IPS-18a (cell line): ENCODE results near the gene PSMD6.

Experiments
- H3K27ac ChIP-seq: one replicate; pipeline ENCODE4 v1.5.1; 2013; ENCODE audit warnings: low read length
- H3K27me3 ChIP-seq: one replicate; pipeline ENCODE4 v1.6.1; 2013; ENCODE audit warnings: mild to moderate bottlenecking, low read length; ENCODE audit not compliant: control insufficient read depth, insufficient read depth
- H3K36me3 ChIP-seq: one replicate; pipeline ENCODE4 v1.6.1; 2013; ENCODE audit warnings: low read depth, low read length; ENCODE audit not compliant: control insufficient read depth
- H3K4me1 ChIP-seq: one replicate; pipeline ENCODE4 v1.6.1; 2013; ENCODE audit warnings: low read depth, low read length; ENCODE audit not compliant: control insufficient read depth
- H3K4me3 ChIP-seq: one replicate; pipeline ENCODE4 v1.5.1; 2013; ENCODE audit warnings: low read length
- H3K9ac ChIP-seq: one replicate; pipeline ENCODE4 v1.6.1; 2013; ENCODE audit warnings: mild to moderate bottlenecking, low read length, moderate library complexity
- H3K9me3 ChIP-seq: one replicate; pipeline ENCODE4 v1.6.1; 2013; ENCODE audit warnings: low read depth, low read length; ENCODE audit not compliant: control insufficient read depth

The PSMD6 gene

GRCh38 chr3:64056606-64057180 is 33.4 kb upstream of the PSMD6 start:
- Histone ChIP-seq H3K4me1 (peaks cover 5% of the 10 kb centered on the region), H3K4me3 (no peak overlapping the region), H3K27ac (no peak overlapping the region), H3K27me3 (no peaks in the 10 kb centered on the region), H3K9me3 (no peaks in the 10 kb centered on the region), H3K9ac (no peak overlapping the region), H3K36me3 (no peaks in the 10 kb centered on the region)

GRCh38 chr3:64055076-64055475 is 31.8 kb upstream of the PSMD6 start:
- H3K36me3 ChIP-seq: no peaks in the 10 kb centered on the region
- no peak overlapping the region for H3K9ac ChIP-seq
- H3K4me1 ChIP-seq: peaks cover 6% of the 10 kb centered on the region
- H3K4me3 ChIP-seq: no peak overlapping the region
- H3K27me3 ChIP-seq: no peaks in the 10 kb centered on the region
- H3K9me3 ChIP-seq: no peaks in the 10 kb centered on the region
- H3K27ac ChIP-seq: no peak overlapping the region

GRCh38 chr3:64054488-64054887 is 31.2 kb upstream of the PSMD6 start:
- H3K27me3 ChIP-seq: no peaks in the 10 kb centered on the region
- no peaks in the 10 kb centered on the region for H3K36me3 ChIP-seq
- no peak overlapping the region for H3K9ac ChIP-seq
- no peak overlapping the region for H3K4me3 ChIP-seq
- H3K27ac ChIP-seq: no peak overlapping the region
- peaks cover 12% of the 10 kb centered on the region for H3K4me1 ChIP-seq
- no peaks in the 10 kb centered on the region for H3K9me3 ChIP-seq

- Histone ChIP-seq H3K9me3 (no peaks in the 10 kb centered on the region), H3K4me3 (no peak overlapping the region), H3K27me3 (no peaks in the 10 kb centered on the region), H3K9ac (no peak overlapping the region), H3K4me1 (peaks cover 21% of the 10 kb centered on the region), H3K36me3 (no peaks in the 10 kb centered on the region), H3K27ac (no peak overlapping the region)
These were observed 30.3 kb upstream of the PSMD6 start for GRCh38 chr3:64053581-64053980.

GRCh38 chr3:64053117-64053516 is 29.8 kb upstream of the PSMD6 start:
- Histone ChIP-seq H3K4me3 (no peak overlapping the region), H3K9ac (no peak overlapping the region), H3K27me3 (no peaks in the 10 kb centered on the region), H3K4me1 (peaks cover 26% of the 10 kb centered on the region), H3K36me3 (no peaks in the 10 kb centered on the region), H3K9me3 (no peaks in the 10 kb centered on the region), H3K27ac (no peak overlapping the region)

- no peak overlapping the region for H3K9ac ChIP-seq
- no peaks in the 10 kb centered on the region for H3K27me3 ChIP-seq
- no peak overlapping the region for H3K27ac ChIP-seq
- peaks cover 31% of the 10 kb centered on the region for H3K4me1 ChIP-seq
- no peaks in the 10 kb centered on the region for H3K36me3 ChIP-seq
- H3K4me3 ChIP-seq: no peak overlapping the region
- H3K9me3 ChIP-seq: no peaks in the 10 kb centered on the region
These were observed 26.5 kb upstream of the PSMD6 start for GRCh38 chr3:64049832-64050231.

- Histone ChIP-seq H3K4me3 (no peak overlapping the region), H3K9me3 (no peaks in the 10 kb centered on the region), H3K36me3 (no peaks in the 10 kb centered on the region), H3K4me1 (peaks cover 31% of the 10 kb centered on the region), H3K9ac (no peak overlapping the region), H3K27me3 (no peaks in the 10 kb centered on the region), H3K27ac (no peak overlapping the region)
These were observed 25.8 kb upstream of the PSMD6 start for GRCh38 chr3:64049136-64049535.

GRCh38 chr3:64048631-64049061 is 25.4 kb upstream of the PSMD6 start:
- no peak overlapping the region for H3K27ac ChIP-seq

GRCh38 chr3:64047787-64048186 is 24.5 kb upstream of the PSMD6 start:
- no peak overlapping the region for H3K4me3 ChIP-seq
- H3K27me3 ChIP-seq: no peaks in the 10 kb centered on the region
- H3K36me3 ChIP-seq: no peaks in the 10 kb centered on the region
- H3K9me3 ChIP-seq: no peaks in the 10 kb centered on the region
- H3K4me1 ChIP-seq: peaks cover 25% of the 10 kb centered on the region
- H3K27ac ChIP-seq: no peak overlapping the region
- H3K9ac ChIP-seq: no peak overlapping the region

More at GRCh38 chr3:64048631-64049061, 25.4 kb upstream of the PSMD6 start:
- Histone ChIP-seq H3K4me1 (peaks cover 27% of the 10 kb centered on the region), H3K4me3 (no peak overlapping the region), H3K36me3 (no peaks in the 10 kb centered on the region), H3K9ac (no peak overlapping the region), H3K9me3 (no peaks in the 10 kb centered on the region), H3K27me3 (no peaks in the 10 kb centered on the region)

- peaks cover 25% of the 10 kb centered on the region for H3K4me1 ChIP-seq
- H3K27me3 ChIP-seq: no peaks in the 10 kb centered on the region
- H3K9ac ChIP-seq: no peak overlapping the region
- no peak overlapping the region for H3K4me3 ChIP-seq
- no peaks in the 10 kb centered on the region for H3K36me3 ChIP-seq
- H3K27ac ChIP-seq: no peak overlapping the region
- H3K9me3 ChIP-seq: no peaks in the 10 kb centered on the region
These were observed 23.8 kb upstream of the PSMD6 start for GRCh38 chr3:64046996-64047594.

GRCh38 chr3:64046592-64046991 is 23.3 kb upstream of the PSMD6 start:
- no peak overlapping the region for H3K27ac ChIP-seq
- no peaks in the 10 kb centered on the region for H3K9me3 ChIP-seq
- H3K9ac ChIP-seq: no peak overlapping the region

GRCh38 chr3:64042952-64043351 is 19.7 kb upstream of the PSMD6 start:
- Histone ChIP-seq H3K9ac (no peak overlapping the region), H3K4me3 (no peak overlapping the region), H3K4me1 (peaks cover 3% of the 10 kb centered on the region), H3K27me3 (no peaks in the 10 kb centered on the region), H3K27ac (no peak overlapping the region), H3K9me3 (no peaks in the 10 kb centered on the region), H3K36me3 (no peaks in the 10 kb centered on the region)

More at GRCh38 chr3:64046592-64046991, 23.3 kb upstream of the PSMD6 start:
- no peaks in the 10 kb centered on the region for H3K36me3 ChIP-seq
- H3K4me1 ChIP-seq: peaks cover 25% of the 10 kb centered on the region
- no peaks in the 10 kb centered on the region for H3K27me3 ChIP-seq
- no peak overlapping the region for H3K4me3 ChIP-seq
